Mucosa of rectum (tissue), 2 donors: Measurements from ENCODE around the gene EVA1A.

Source experiments
- H3K27ac ChIP-seq, 2 donors: one replicate each; pipeline ENCODE4 v1.7.0; 2013; ENCODE audit warnings: inconsistent platforms in 2 of 2, low read depth in 2 of 2, low read length in 2 of 2
- H3K27me3 ChIP-seq, 2 donors: one replicate each; pipeline ENCODE4 v1.7.0; 2013; ENCODE audit warnings: low read length in 2 of 2; ENCODE audit not compliant: control insufficient read depth in 2 of 2, insufficient read depth in 2 of 2
- H3K36me3 ChIP-seq, 2 donors: one replicate each; pipeline ENCODE4 v1.7.0; 2013; ENCODE audit warnings: low read length in 2 of 2; ENCODE audit not compliant: control insufficient read depth in 2 of 2, insufficient read depth in 2 of 2
- H3K4me1 ChIP-seq, 2 donors: one replicate each; pipeline ENCODE4 v1.7.0; 2013; ENCODE audit warnings: low read length in 2 of 2, mild to moderate bottlenecking in 1 of 2; ENCODE audit not compliant: control insufficient read depth in 2 of 2, insufficient read depth in 2 of 2
- H3K4me3 ChIP-seq, 2 donors: one replicate each; pipeline ENCODE4 v1.7.0; 2013; ENCODE audit warnings: low read length in 2 of 2
- H3K9ac ChIP-seq, 2 donors: one replicate each; pipeline ENCODE4 v1.7.0; 2013; ENCODE audit warnings: low read length in 2 of 2, low read depth in 1 of 2, mild to moderate bottlenecking in 1 of 2
- H3K9me3 ChIP-seq, 2 donors: one replicate each; pipeline ENCODE4 v1.7.0; 2013; ENCODE audit warnings: low read length in 2 of 2; ENCODE audit not compliant: control insufficient read depth in 2 of 2
- donor health status: healthy.
- donor health status: Normal muscosa, but diverticular disease.

The EVA1A gene

GRCh38 chr2:75571730-75572430 is 11.1 kb upstream of the EVA1A start:
- Histone ChIP-seq H3K9me3 (no peaks in the 10 kb centered on the region), H3K36me3 (no peaks in the 10 kb centered on the region), H3K9ac (no peak overlapping the region), H3K27me3 (no peaks in the 10 kb centered on the region), H3K27ac (no peak overlapping the region), H3K4me3 (no peak overlapping the region), H3K4me1 (no peaks in the 10 kb centered on the region)

GRCh38 chr2:75570948-75571729 is 10.4 kb upstream of the EVA1A start:
- Histone ChIP-seq H3K36me3 (no peaks in the 10 kb centered on the region), H3K27me3 (no peaks in the 10 kb centered on the region), H3K9ac (no peak overlapping the region), H3K9me3 (no peaks in the 10 kb centered on the region), H3K4me3 (no peak overlapping the region), H3K27ac (no peak overlapping the region), H3K4me1 (no peaks in the 10 kb centered on the region)

GRCh38 chr2:75570024-75570947 is 9.5 kb upstream of the EVA1A start:
- Histone ChIP-seq H3K4me1 (no peaks in the 10 kb centered on the region), H3K4me3 (no peak overlapping the region), H3K36me3 (no peaks in the 10 kb centered on the region), H3K27ac (no peak overlapping the region), H3K27me3 (no peaks in the 10 kb centered on the region), H3K9me3 (no peaks in the 10 kb centered on the region), H3K9ac (no peak overlapping the region)

- Histone ChIP-seq H3K9ac (no peak overlapping the region), H3K4me1 (no peaks in the 10 kb centered on the region), H3K36me3 (no peaks in the 10 kb centered on the region), H3K27me3 (no peaks in the 10 kb centered on the region), H3K4me3 (no peak overlapping the region), H3K9me3 (no peaks in the 10 kb centered on the region), H3K27ac (no peak overlapping the region)
These were observed 8.8 kb upstream of the EVA1A start for GRCh38 chr2:75569546-75569945.

- no peak overlapping the region for H3K27ac ChIP-seq
- H3K4me3 ChIP-seq: no peak overlapping the region
- H3K27me3 ChIP-seq: no peaks in the 10 kb centered on the region
- no peaks in the 10 kb centered on the region for H3K36me3 ChIP-seq
- no peaks in the 10 kb centered on the region for H3K4me1 ChIP-seq
- no peak overlapping the region for H3K9ac ChIP-seq
- H3K9me3 ChIP-seq: no peaks in the 10 kb centered on the region
These were observed 7.4 kb upstream of the EVA1A start for GRCh38 chr2:75568174-75568573.

GRCh38 chr2:75565472-75566462 is 5.0 kb upstream of the EVA1A start:
- Histone ChIP-seq H3K27me3 (no peaks in the 10 kb centered on the region), H3K9ac (no peak overlapping the region), H3K27ac (no peak overlapping the region), H3K4me1 (no peaks in the 10 kb centered on the region), H3K36me3 (no peaks in the 10 kb centered on the region), H3K4me3 (no peak overlapping the region), H3K9me3 (no peaks in the 10 kb centered on the region)

GRCh38 chr2:75564713-75565359 is 4.1 kb upstream of the EVA1A start:
- H3K4me1 ChIP-seq: no peaks in the 10 kb centered on the region
- H3K9me3 ChIP-seq: no peaks in the 10 kb centered on the region
- H3K9ac ChIP-seq: no peak overlapping the region
- no peak overlapping the region for H3K4me3 ChIP-seq
- H3K27me3 ChIP-seq: no peaks in the 10 kb centered on the region
- H3K27ac ChIP-seq: no peak overlapping the region
- H3K36me3 ChIP-seq: no peaks in the 10 kb centered on the region

GRCh38 chr2:75564026-75564688 is 3.4 kb upstream of the EVA1A start:
- Histone ChIP-seq H3K4me1 (no peaks in the 10 kb centered on the region), H3K27ac (no peak overlapping the region), H3K4me3 (no peak overlapping the region), H3K9me3 (no peaks in the 10 kb centered on the region), H3K9ac (no peak overlapping the region), H3K36me3 (no peaks in the 10 kb centered on the region), H3K27me3 (no peaks in the 10 kb centered on the region)

GRCh38 chr2:75563591-75563990 is 2.9 kb upstream of the EVA1A start:
- Histone ChIP-seq H3K36me3 (no peaks in the 10 kb centered on the region), H3K27me3 (no peaks in the 10 kb centered on the region), H3K4me1 (no peaks in the 10 kb centered on the region), H3K9ac (no peak overlapping the region), H3K27ac (no peak overlapping the region), H3K9me3 (no peaks in the 10 kb centered on the region), H3K4me3 (no peak overlapping the region)
